Endothelial cell of umbilical vein (primary cell): ENCODE data around the gene EVX2. TPM values are rescaled to one million over a fixed set of nuclear protein-coding genes. Genes with fewer than 3 reads are reported as not detected.

ENCODE experiments used
- BruUV-seq: library from RNA; stranded (reverse); fragments of 400-500 nt; replicated peaks from 2 replicates; lab custom pipeline; 2021; lab: Mats Ljungman, UMichigan
- CTCF ChIA-PET: fragments of 300-600, 350-600 bp; sonication (Branson Sonifier 250); formaldehyde crosslinking; loops from one replicate; lab custom pipeline; 2021; ENCODE audit warnings: antibody characterized with exemption, inconsistent platforms; lab: Charles Lee
- POLR2A ChIA-PET: fragments of 300-600, 350-600 bp; sonication (Branson Sonifier 250); formaldehyde crosslinking; loops from one replicate; lab custom pipeline; 2021; ENCODE audit warnings: antibody characterized with exemption, inconsistent platforms; lab: Charles Lee
- DNase-seq: peaks from one replicate; pipeline ENCODE4 v3.0.0-alpha.2; 2011; ENCODE audit warnings: low read depth, low spot score
- FAIRE-seq: peaks from 2 replicates; lab custom pipeline; 2011; peaks lifted over from hg19 to GRCh38; lab: Jason Lieb, UNC
- H2AFZ ChIP-seq: 2 replicates; pipeline ENCODE4 v1.6.0; 2012; ENCODE audit warnings: low read depth, low read length, control low read depth, inconsistent platforms
- H3K27ac ChIP-seq: 2 replicates; pipeline ENCODE4 v1.5.1; 2011; ENCODE audit warnings: low read depth, mild to moderate bottlenecking, control low read depth, low read length, moderate library complexity; ENCODE audit not compliant: insufficient read depth
- H3K27me3 ChIP-seq, 2 experiments: 2 replicates each; pipeline versions ENCODE4 v1.6.0 to v1.6.1; 2011; ENCODE audit warnings: low read length in 2 of 2, mixed read lengths in 1 of 2; ENCODE audit not compliant: control insufficient read depth in 2 of 2, insufficient read depth in 2 of 2
- H3K36me3 ChIP-seq, 2 experiments: 2 replicates in 1 of 2; 3 replicates in 1 of 2; pipeline ENCODE4 v1.5.1; 2011; ENCODE audit warnings: low read length in 2 of 2, mild to moderate bottlenecking in 1 of 2, moderate library complexity in 1 of 2; ENCODE audit not compliant: control insufficient read depth in 2 of 2, insufficient read depth in 2 of 2; ENCODE audit errors: extremely low read depth in 1 of 2
- H3K4me1 ChIP-seq: 3 replicates; pipeline ENCODE4 v1.5.1; 2011; ENCODE audit warnings: mild to moderate bottlenecking, low read length; ENCODE audit not compliant: control insufficient read depth, insufficient read depth; ENCODE audit errors: extremely low read depth
- H3K4me2 ChIP-seq: 2 replicates; pipeline ENCODE4 v1.6.1; 2011; ENCODE audit warnings: low read length, control low read depth, mixed read lengths; ENCODE audit not compliant: insufficient read depth
- H3K4me3 ChIP-seq, 3 experiments: fragments of 200-600 bp in 1 of 3; sonication (generic), shearing (Covaris generic) in 1 of 3; replicated peaks in 1 of 3; 2 replicates each; pipeline ENCODE4 v1.5.1; 2011 to 2016; ENCODE audit warnings: control low read depth in 3 of 3, low read length in 3 of 3, mild to moderate bottlenecking in 2 of 3, inconsistent platforms in 1 of 3, low read depth in 1 of 3, moderate library complexity in 1 of 3; ENCODE audit not compliant: insufficient read depth in 1 of 3
- H3K79me2 ChIP-seq: 2 replicates; pipeline ENCODE4 v1.6.0; 2012; ENCODE audit warnings: low read length, inconsistent platforms; ENCODE audit not compliant: control insufficient read depth, insufficient read depth
- H3K9ac ChIP-seq: replicated peaks from 2 replicates; pipeline ENCODE3; 2011; ENCODE audit warnings: low read length, control low read depth; ENCODE audit not compliant: insufficient read depth; ENCODE audit errors: extremely low read depth
- H3K9me1 ChIP-seq: replicated peaks from 3 replicates; pipeline ENCODE4 v1.6.0; 2011; ENCODE audit warnings: mild to moderate bottlenecking, low read length; ENCODE audit not compliant: control insufficient read depth, insufficient read depth; ENCODE audit errors: extremely low read depth
- H3K9me3 ChIP-seq: replicated peaks from 2 replicates; pipeline ENCODE4 v1.5.1; 2012; ENCODE audit warnings: low read length, inconsistent platforms; ENCODE audit not compliant: control insufficient read depth, insufficient read depth
- H4K20me1 ChIP-seq: replicated peaks from 2 replicates; pipeline ENCODE3; 2011; ENCODE audit warnings: mild to moderate bottlenecking, low read length; ENCODE audit not compliant: control insufficient read depth, insufficient read depth; ENCODE audit errors: extremely low read depth
- EZH2 ChIP-seq: IDR thresholded peaks from 2 replicates; pipeline ENCODE4 v1.6.1; 2012; ENCODE audit warnings: borderline replicate concordance, low read depth, mild to moderate bottlenecking, moderate library complexity, low read length, inconsistent platforms; ENCODE audit not compliant: severe bottlenecking
- FOS ChIP-seq: IDR thresholded peaks from 2 replicates; pipeline ENCODE4 v1.6.1; 2011; ENCODE audit warnings: mild to moderate bottlenecking, low read length, moderate library complexity, borderline replicate concordance; ENCODE audit not compliant: insufficient read depth
- GATA2 ChIP-seq: IDR thresholded peaks from 2 replicates; pipeline ENCODE4 v1.7.0; 2011; ENCODE audit warnings: low read depth, mild to moderate bottlenecking, moderate library complexity, mixed read lengths, low read length; ENCODE audit not compliant: insufficient read length, insufficient read depth
- JUN ChIP-seq: IDR thresholded peaks from 2 replicates; pipeline ENCODE4 v1.6.1; 2011; ENCODE audit warnings: borderline replicate concordance, low read depth; ENCODE audit not compliant: insufficient read length, insufficient read depth
- MYC ChIP-seq: IDR thresholded peaks from one replicate; pipeline ENCODE4 v1.6.1; 2011; ENCODE audit warnings: mild to moderate bottlenecking, low read depth, low read length
- POLR2A ChIP-seq: IDR thresholded peaks from 2 replicates; pipeline ENCODE4 v1.6.1; 2012; ENCODE audit warnings: low read depth, mild to moderate bottlenecking, control low read depth, low read length
- POLR2AphosphoS5 ChIP-seq: IDR thresholded peaks from 2 replicates; pipeline ENCODE4 v1.6.1; 2012; ENCODE audit warnings: low read depth, mild to moderate bottlenecking, control low read depth, low read length, moderate library complexity; ENCODE audit not compliant: insufficient read depth
- dilution Hi-C: fragments of 300-500 bp; cut with MboI; formaldehyde crosslinking; loops from one replicate; pipeline ENCODE4 v1.15.0; 2019; ENCODE audit warnings: low sequenced_read_pairs; ENCODE audit not compliant: extremely low pct_ligation_motif_present
- intact Hi-C: fragments of 100-400 bp; cut with micrococcal nuclease; formaldehyde crosslinking; loops from one replicate; pipeline ENCODE4 v1.10.0; 2022
- polyA plus RNA-seq, 4 experiments: library from polyadenylated mRNA; depleted of rRNA in 3 of 4; stranded (reverse) in 3 of 4; unstranded in 1 of 4; fragments of >200 nt; gene quantifications; 2 replicates each; pipeline versions ENCODE4 v1.2.1 to v1.2.3, GENCODE V29; 2011 to 2012; ENCODE audit warnings: missing spikeins in 1 of 4
- total RNA-seq: library from RNA; stranded (reverse); gene quantifications from 2 replicates; pipeline ENCODE4 v1.2.3, GENCODE V29; 2021
- TF ChIP-seq, protein P1 (sequence below), 2 donors: IDR thresholded peaks; 1 replicate in 1 of 2; 2 replicates in 1 of 2; pipeline ENCODE4 v1.5.1; 2011; ENCODE audit warnings: low read length in 2 of 2, mild to moderate bottlenecking in 2 of 2, moderate library complexity in 2 of 2, control low read depth in 1 of 2, inconsistent platforms in 1 of 2, low read depth in 1 of 2; ENCODE audit not compliant: insufficient read depth in 1 of 2; ENCODE audit errors: extremely low read depth in 1 of 2
- TF ChIP-seq, protein P2 (sequence below): IDR thresholded peaks from 2 replicates; pipeline ENCODE4 v1.6.1; 2011; ENCODE audit not compliant: insufficient read depth, insufficient read length

The EVX2 gene
- total and polyA plus RNA-seq, 2 donors (not counting 3 experiments of a cell fraction or from before 2014, with no cell fraction given) = not detected

DNA sequence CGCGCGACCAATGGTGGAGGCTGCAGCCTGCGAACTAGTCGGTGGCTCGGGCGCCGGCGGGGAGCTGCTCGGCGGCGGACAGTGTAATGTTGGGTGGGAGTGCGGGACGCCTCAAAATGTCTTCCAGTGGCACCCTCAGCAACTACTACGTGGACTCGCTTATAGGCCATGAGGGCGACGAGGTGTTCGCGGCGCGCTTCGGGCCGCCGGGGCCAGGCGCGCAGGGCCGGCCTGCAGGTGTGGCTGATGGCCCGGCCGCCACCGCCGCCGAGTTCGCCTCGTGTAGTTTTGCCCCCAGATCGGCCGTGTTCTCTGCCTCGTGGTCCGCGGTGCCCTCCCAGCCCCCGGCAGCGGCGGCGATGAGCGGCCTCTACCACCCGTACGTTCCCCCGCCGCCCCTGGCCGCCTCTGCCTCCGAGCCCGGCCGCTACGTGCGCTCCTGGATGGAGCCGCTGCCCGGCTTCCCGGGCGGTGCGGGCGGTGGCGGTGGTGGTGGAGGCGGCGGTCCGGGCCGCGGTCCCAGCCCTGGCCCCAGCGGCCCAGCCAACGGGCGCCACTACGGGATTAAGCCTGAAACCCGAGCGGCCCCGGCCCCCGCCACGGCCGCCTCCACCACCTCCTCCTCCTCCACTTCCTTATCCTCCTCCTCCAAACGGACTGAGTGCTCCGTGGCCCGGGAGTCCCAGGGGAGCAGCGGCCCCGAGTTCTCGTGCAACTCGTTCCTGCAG, 39.1 kb upstream of the EVX2 start, which contains the start of gene HOXD9:
HOXD9 (plus strand) TSS at position 37 of the 728 bp plus-strand sequence; CDS start at position 87, 50 bp downstream.
- Histone ChIP-seq H3K9me3 (no peaks in the 10 kb centered on the region), H3K36me3 (no peaks in the 10 kb centered on the region), H3K9ac (peak within 1 kb of the TSS; percentile 17), H3K4me3 (peak within 1 kb of the TSS; percentile 49 to 77 (median 61)), H3K9me1 (no peaks in the 10 kb centered on the region), H2AFZ (peak within 1 kb of the TSS; percentile 89), H4K20me1 (no peaks in the 10 kb centered on the region), H3K27ac (no peak within 1 kb of the TSS), H3K4me2 (peak within 1 kb of the TSS; percentile 80), H3K27me3 (peaks cover 37 to 47% of the 10 kb centered on the region in 2 experiments), H3K79me2 (no peaks in the 10 kb centered on the region), H3K4me1 (peaks cover 17% of the 10 kb centered on the region)
- no peak for FAIRE-seq
- no TSS peak for BruUV-seq
- DNase-seq = peak; percentile 84
- intact Hi-C loops = no loop called here
- CTCF ChIA-PET = interaction anchor here (0.9 to 4.7 kb wide), 16 partner anchors 8 to 1042 kb away, joined by 3 to 28 read pairs (median 4); no protein-coding TSS in a partner anchor
- dilution Hi-C loops = no loop called here
- TF ChIP-seq GATA2 = no peak
- no peak for TF ChIP-seq EZH2
- TF ChIP-seq POLR2AphosphoS5 = peak; percentile 62
- no peak for TF ChIP-seq MYC
- no peak for TF ChIP-seq FOS
- TF ChIP-seq, protein P1, sequence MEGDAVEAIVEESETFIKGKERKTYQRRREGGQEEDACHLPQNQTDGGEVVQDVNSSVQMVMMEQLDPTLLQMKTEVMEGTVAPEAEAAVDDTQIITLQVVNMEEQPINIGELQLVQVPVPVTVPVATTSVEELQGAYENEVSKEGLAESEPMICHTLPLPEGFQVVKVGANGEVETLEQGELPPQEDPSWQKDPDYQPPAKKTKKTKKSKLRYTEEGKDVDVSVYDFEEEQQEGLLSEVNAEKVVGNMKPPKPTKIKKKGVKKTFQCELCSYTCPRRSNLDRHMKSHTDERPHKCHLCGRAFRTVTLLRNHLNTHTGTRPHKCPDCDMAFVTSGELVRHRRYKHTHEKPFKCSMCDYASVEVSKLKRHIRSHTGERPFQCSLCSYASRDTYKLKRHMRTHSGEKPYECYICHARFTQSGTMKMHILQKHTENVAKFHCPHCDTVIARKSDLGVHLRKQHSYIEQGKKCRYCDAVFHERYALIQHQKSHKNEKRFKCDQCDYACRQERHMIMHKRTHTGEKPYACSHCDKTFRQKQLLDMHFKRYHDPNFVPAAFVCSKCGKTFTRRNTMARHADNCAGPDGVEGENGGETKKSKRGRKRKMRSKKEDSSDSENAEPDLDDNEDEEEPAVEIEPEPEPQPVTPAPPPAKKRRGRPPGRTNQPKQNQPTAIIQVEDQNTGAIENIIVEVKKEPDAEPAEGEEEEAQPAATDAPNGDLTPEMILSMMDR (IDR thresholded peaks at IDR 0.05; ENCODE audit: extremely low read depth in 1 of 2, insufficient read depth in 1 of 2, low read depth in 1 of 2, low read length in 2 of 2) = no peak
- TF ChIP-seq, protein P2, sequence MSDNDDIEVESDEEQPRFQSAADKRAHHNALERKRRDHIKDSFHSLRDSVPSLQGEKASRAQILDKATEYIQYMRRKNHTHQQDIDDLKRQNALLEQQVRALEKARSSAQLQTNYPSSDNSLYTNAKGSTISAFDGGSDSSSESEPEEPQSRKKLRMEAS = peak; percentile 84
- no peak for TF ChIP-seq JUN
- TF ChIP-seq POLR2A = peak; percentile 62
- POLR2A ChIA-PET = interaction anchor here (1.1 kb wide), 1 partner anchor 1141 kb away, joined by 3 read pairs; no protein-coding TSS in a partner anchor
